HG03558 (cell line): ENCODE results near the gene MRPL11.
"Not testable (repeated sequence)": the region's sequence is repeated elsewhere in the genome, so short reads cannot be mapped to it uniquely, and the experiment has no call there.

Experiments
- ATAC-seq: cut with Tn5 transposase; IDR thresholded peaks from one replicate; pipeline ENCODE4 v1.9.1; 2021; ENCODE audit warnings: moderate number of reproducible peaks; ENCODE audit not compliant: unreplicated experiment; ENCODE audit errors: extremely low read depth

MRPL11 gene

GRCh38 chr11:66432597-66432996 lies 6.1 kb downstream of the MRPL11 start:
- ATAC-seq = no peak

DNA sequence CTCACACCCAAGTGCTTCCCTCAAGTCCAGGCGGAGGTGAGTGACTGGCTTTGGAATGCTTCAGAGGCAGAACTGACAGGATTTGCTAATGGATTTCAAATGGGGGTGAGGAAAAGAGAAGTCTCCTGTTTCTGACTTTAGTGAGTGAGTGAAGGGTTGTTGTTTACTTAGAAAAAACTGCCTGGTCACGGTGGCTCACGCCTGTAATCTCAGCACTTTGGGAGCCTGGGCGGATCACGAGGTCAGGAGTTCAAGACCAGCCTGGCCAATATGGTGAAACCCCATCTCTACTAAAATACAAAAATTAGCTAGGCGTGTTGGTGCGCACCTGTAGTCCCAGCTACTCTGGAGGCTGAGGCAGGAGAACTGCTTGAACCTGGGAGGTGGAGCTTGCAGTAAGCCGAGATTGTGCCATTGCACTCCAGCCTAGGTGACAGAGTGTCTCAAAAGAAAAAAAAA lies 6.7 kb downstream of the MRPL11 start:
- ATAC-seq = not testable (repeated sequence)

- ATAC-seq = not testable (repeated sequence)
Observed at GRCh38 chr11:66431287-66431686, 7.4 kb downstream of the MRPL11 start.

DNA sequence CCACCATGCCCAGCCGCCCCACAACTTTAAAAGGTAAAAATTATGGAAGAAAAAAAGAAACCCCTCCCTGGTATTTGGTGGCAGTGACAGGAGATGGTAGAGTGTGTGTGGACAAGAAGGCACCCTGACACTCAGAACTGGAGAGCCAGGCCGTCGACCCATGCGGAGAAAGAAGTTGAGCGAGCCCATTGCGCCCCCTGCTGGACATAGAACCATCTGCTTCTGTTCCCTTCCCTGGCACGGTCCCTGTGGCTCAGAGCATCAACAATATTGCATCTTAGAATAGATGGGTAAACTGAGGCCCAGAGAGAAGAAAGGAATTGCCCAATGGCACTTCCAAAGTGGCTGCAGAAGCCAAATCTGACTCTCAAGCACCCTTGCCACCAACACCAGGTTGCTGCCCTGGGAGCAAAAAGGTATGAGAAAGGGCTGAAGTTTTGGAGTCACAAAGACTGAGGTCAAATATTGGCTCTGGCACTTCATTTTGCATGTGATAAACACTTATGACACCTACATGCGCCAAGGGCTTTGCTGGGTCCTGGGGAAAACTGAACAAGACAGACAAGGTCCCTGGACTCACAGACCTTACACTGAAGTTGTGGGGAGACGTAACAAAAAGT lies 8.6 kb downstream of the MRPL11 start:
- no peak for ATAC-seq

DNA sequence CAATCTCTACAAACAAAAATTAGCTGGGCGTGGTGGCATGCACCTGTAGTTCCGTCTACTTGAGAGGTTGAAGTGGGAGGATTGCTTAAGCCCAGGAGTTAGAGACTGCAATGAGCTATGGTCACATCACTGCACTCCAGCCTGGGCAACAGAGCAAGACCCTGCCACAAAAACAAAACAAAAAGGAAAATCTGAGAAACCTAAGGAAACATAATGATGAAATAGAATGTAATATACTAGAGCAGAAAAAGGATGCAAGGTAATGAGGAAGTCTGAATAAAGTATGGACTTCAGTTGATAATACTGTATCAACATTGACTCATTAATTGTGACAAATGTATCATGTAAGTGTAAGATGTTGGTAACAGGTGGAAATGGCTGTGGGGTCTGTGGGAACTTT lies 9.7 kb downstream of the MRPL11 start:
- ATAC-seq = no peak

DNA sequence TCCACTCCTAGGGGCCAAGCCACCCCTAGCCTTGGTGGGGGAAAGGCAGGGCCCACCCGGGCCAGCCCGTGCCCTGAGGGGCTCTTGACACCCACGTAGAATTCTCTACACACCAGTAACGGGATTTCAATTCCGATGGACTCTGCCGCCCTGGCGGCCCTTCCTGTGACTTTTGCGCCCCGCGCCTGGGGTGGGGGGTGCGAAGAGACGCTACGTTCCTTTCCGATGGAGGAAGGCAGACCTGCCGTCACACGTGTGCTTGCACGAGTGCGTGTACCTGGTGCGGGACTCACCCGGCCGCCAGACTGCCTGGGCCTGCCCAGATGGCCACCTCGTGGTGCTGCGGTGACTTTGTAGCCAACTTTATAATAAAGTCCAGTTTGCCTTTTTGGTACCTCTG lies 12.3 kb downstream of the MRPL11 start:
- ATAC-seq = no peak

DNA sequence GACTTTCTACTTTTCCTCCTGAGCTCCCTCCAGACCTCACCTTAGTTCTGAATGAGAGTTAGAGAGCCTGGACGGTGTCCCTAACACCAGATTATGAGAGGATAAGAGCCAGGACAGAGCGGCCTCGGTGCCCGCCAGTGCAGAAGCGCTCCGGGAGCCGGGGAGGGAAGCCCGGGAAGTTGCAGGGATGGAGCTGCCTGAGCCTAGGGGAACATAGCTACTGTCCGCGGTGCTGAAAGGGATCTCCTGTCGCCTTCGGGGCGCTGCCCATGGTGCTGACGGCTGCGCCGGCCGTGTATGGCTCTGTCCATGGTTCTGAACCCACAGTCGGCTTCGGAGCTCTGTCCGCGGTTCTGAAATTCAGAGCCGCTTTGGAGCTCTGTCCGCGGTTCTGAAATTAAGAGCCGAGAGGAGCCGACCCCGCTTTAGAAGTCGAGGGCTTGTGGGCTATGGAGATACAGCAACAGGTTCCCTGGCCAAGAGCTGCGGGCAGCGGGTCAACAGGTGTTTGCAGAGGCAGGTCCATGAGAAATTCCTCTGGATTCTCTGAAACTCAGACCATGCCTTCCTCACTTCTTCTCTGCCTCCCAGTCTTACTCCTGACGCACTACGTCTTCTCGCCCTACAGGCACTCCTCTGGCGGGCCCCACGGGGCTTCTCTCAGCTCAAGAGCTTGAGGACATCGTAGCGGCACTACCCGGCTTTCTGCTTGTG lies 17.0 kb downstream of the MRPL11 start:
- no peak for ATAC-seq

DNA sequence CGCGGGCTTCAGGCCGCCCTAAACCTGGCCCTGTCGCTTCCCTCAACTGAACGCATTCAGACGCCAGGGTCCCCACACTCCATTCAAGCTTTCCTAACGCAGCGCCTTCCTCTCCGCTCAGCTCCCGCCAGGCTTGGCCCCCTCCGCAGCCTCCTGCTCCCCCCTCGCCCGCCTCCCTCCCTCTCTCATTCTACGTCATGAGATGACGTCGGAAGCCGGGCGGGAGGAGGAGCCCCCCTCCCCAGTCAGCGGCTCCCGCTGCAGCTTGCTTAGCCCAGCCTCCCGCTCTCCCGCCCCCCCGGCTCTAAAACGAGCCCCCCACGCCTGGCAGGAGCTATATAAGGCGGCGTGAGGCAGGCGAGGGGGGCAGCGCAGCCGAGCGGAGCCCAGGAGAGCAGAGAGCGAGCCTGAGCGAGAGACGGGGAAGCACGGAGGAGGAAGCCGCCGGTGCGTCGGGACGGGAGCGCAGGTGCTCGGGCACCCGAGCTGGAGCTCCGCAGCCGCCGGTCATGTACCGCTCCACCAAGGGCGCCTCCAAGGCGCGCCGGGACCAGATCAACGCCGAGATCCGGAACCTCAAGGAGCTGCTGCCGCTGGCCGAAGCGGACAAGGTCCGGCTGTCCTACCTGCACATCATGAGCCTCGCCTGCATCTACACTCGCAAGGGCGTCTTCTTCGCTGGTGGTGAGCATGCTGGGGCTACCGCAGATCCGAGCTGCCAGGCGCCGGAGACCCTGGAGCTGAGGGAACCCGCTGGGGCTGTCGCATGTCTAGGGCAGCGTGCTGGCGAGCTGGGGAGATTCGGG lies 17.8 kb downstream of the MRPL11 start, which contains the start of gene NPAS4:
Gene NPAS4 (plus strand): TSS at position 365 of the 806 bp plus-strand sequence. CDS start 145 bp downstream, at position 510.
- ATAC-seq = no peak

- ATAC-seq = no peak
Observed at GRCh38 chr11:66419825-66420224, 18.8 kb downstream of the MRPL11 start.

GRCh38 chr11:66418986-66419308 lies 19.7 kb downstream of the MRPL11 start:
- ATAC-seq = no peak

GRCh38 chr11:66418168-66418985 lies 20.3 kb downstream of the MRPL11 start:
- no peak for ATAC-seq

DNA sequence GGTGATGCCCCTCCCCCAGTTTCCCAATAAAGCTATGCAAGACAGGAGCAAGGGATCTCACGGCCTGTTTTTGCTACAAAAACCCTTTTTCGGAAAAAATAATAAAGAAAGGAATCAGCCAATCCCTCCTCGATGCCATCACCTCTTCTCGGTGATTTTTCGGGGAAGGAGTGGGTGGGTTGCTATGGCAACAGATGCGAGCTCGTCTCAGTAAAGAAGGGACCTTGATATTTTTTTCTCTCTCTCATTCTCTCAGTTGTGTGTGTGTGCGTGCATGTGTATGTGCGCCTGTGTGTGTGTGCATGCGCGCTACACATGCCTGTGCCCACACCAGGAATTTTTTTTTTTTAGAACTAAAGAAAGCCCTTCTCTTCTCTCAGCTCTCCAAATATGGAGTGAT lies 21.6 kb downstream of the MRPL11 start:
- ATAC-seq = no peak

GRCh38 chr11:66415423-66415822 lies 23.2 kb downstream of the MRPL11 start:
- ATAC-seq = no peak

DNA sequence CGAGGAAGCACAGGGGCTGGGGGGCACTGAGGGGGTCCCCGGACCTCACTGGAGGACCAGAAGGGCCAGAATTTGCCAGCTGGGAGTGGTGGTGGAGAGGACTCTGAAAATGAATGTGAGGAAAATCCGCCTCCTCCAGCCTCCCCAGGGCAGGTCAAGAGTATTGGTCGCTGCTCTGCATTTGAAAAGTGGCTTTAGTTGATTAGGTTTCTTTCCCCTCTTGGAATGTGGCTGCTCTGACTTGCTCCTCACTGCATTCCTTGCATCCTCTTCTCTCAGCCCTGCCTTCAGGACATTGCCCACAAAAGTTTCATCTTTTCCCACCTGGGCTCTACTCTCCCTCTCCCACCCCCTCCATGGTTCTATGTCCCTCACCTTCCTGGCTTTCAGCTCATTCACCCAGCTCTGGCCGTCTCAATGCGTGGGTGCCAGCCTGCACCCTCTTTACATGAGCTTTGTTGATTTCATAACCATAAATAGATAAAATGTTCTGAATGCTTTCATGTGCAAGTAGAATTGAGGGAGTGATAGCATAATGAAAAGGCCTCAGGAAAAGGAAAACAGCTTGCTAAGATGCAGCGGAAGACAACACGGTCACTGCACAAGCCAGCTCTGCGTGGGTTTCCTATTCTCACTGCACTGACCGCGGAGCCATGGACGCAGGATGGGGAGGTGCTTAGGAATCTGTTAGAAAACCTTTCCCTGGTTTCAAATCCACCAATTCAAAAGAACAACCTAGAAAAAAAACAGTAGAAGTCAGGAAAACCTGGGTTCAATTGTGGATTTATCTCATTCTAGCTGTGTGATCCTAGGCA lies 24.3 kb downstream of the MRPL11 start:
- ATAC-seq = no peak

DNA sequence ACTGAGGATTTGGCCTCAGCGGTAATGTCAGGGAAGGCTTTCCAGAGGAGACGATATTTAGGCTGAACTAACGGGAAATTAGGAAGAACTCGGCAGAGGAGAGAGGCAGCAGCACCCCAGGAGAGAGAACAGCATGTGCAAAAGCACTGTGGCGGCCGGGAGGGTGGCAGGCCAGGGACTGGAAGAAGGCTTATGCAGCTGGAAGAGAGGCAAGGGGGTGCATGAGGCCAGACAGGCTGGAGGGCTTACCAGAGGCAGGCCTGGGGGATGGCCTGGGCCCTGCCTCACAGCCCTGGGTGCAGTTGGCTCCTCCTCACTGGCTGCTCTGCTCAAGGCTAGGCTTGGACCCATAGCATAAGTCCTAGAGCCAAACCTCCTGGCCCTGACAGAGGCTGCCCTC lies 25.5 kb downstream of the MRPL11 start:
- ATAC-seq = no peak

DNA sequence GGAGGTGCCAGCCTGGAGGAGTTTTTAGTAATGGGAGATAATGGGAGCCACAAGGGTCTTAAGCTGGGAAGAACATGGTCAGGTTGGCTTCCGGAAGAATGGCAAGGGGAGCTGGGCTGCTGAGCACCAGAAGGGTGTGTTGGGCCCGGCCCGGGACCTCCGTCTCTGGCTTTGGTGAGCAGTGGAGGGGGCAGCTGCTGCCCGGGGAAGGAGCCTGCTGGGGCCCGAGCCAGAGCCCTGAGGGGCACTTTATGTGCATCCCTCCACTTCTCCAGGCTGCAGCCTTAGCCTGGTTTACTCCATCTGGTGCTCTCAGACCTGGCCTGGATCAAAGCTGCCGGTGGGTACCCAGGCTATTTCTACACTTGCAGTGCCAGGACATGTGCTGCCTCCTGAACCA lies 26.5 kb downstream of the MRPL11 start:
- ATAC-seq = no peak

GRCh38 chr11:66411323-66411722 lies 27.3 kb downstream of the MRPL11 start:
- no peak for ATAC-seq

GRCh38 chr11:66410191-66410590 lies 28.5 kb downstream of the MRPL11 start:
- no peak for ATAC-seq

GRCh38 chr11:66409226-66409625 lies 29.4 kb downstream of the MRPL11 start:
- no peak for ATAC-seq
